Activated CD8-positive, alpha-beta T cell treated with anti-CD3 and anti-CD28 coated beads, Interleukin-2, amount 10 ng/mL, durations not matched to agents 7 days and 5 days (primary cell): ENCODE measurements around the gene RAC2. TPM values are rescaled to one million over a fixed set of nuclear protein-coding genes. Genes with fewer than 3 reads are reported as not detected.

Experiments
- ATAC-seq: fragments of 150-1000 bp; cut with Tn5 transposase; one replicate; pipeline ENCODE4 v1.10.0; 2021; ENCODE audit warnings: moderate library complexity
- CTCF ChIA-PET: fragments of 350-600 bp; sonication (Branson Sonifier 250); formaldehyde crosslinking; loops from one replicate; lab custom pipeline; 2021; ENCODE audit warnings: antibody characterized with exemption; lab: Charles Lee
- POLR2A ChIA-PET: fragments of 350-600 bp; sonication (Branson Sonifier 250); formaldehyde crosslinking; loops from one replicate; lab custom pipeline; 2021; ENCODE audit warnings: antibody characterized with exemption; lab: Charles Lee
- DNase-seq: peaks from one replicate; pipeline ENCODE4 v3.0.0-alpha.2; 2020
- H3K27ac Mint-ChIP-seq: one replicate; pipeline ENCODE4 v1.8.0; 2021; ENCODE audit warnings: mild to moderate bottlenecking, mixed read lengths
- H3K27me3 Mint-ChIP-seq: one replicate; pipeline ENCODE4 v1.8.0; 2021; ENCODE audit warnings: low read depth, mixed read lengths
- H3K36me3 Mint-ChIP-seq: one replicate; pipeline ENCODE4 v1.8.0; 2021; ENCODE audit warnings: low read depth, mixed read lengths
- H3K4me1 Mint-ChIP-seq: one replicate; pipeline ENCODE4 v1.8.0; 2021; ENCODE audit warnings: low read depth, mixed read lengths
- H3K4me3 Mint-ChIP-seq: one replicate; pipeline ENCODE4 v1.8.0; 2021; ENCODE audit warnings: mild to moderate bottlenecking, mixed read lengths
- H3K9me3 Mint-ChIP-seq: one replicate; pipeline ENCODE4 v1.8.0; 2022; ENCODE audit warnings: mixed read lengths; ENCODE audit not compliant: insufficient read depth
- total RNA-seq, 2 experiments: library from RNA; stranded (reverse); gene quantifications; one replicate each; pipeline ENCODE4 v1.2.3, GENCODE V29; 2021

RAC2 gene
- total RNA-seq, 2 experiments from 2014 or later: 1,167 to 1,252 TPM

DNA sequence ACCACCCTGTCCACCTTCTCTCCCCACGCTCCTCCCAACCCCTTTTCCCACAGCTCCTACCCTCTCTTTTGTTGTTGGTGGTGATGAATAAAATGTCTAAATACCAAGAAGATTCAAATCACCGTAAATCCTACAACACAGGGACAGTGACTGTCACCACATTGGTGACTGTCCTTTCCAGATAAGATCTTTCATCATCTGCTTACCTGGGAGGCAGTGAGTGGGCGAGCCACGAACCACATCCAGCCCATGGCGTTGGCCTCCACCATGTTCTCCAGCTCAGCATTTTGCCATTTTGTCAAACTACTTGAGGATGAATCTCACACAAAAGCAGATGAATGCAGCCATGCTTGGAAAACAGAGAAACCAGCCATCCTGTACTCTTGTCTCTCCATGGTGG, 31.6 kb upstream of the RAC2 start:
- H3K9me3 Mint-ChIP-seq: no peaks in the 10 kb centered on the region
- H3K4me3 Mint-ChIP-seq: no peak overlapping the region
- peaks cover 9% of the 10 kb centered on the region for H3K27me3 Mint-ChIP-seq
- POLR2A ChIA-PET: interaction anchor here (0.9 to 1.3 kb wide), 3 partner anchors 29 to 34 kb away, joined by 3 to 8 read pairs (median 4); no protein-coding TSS in a partner anchor
- ATAC-seq: peak; percentile 45
- H3K36me3 Mint-ChIP-seq: no peaks in the 10 kb centered on the region
- peak overlapping the region; percentile 78 for H3K27ac Mint-ChIP-seq
- CTCF ChIA-PET: interaction anchor here (1.1 to 1.8 kb wide), 5 partner anchors 8 to 76 kb away, joined by 3 to 8 read pairs (median 4); no protein-coding TSS in a partner anchor
- H3K4me1 Mint-ChIP-seq: peaks cover 68% of the 10 kb centered on the region
- DNase-seq: peak; percentile 59

DNA sequence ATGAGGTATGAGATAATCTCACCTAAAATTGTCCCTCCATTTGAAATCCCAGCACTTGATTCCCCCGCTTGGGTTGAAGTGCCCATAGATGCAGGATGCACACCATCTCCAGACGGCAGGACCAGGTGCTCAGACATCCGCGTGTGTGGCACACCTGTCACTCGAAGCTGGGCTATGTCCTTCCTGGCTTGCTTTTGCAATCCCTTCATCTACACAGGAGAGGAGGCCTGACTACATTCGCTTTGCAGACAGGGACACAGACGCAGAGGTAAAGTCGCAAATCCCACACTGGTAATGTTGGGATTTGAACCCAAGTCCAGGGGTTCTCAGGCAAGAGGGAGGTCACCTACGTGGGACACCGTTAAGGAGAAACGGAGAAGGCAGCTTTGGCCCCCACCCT, 31.1 kb upstream of the RAC2 start:
- ATAC-seq (no peak), DNase-seq (no peak)
- peaks cover 13% of the 10 kb centered on the region for H3K27me3 Mint-ChIP-seq
- peaks cover 68% of the 10 kb centered on the region for H3K4me1 Mint-ChIP-seq
- POLR2A ChIA-PET: interaction anchor here (0.6 to 1.3 kb wide), 4 partner anchors 30 to 789 kb away, joined by 3 to 8 read pairs (median 4); no protein-coding TSS in a partner anchor
- no peaks in the 10 kb centered on the region for H3K9me3 Mint-ChIP-seq
- CTCF ChIA-PET: interaction anchor here (1.1 to 1.8 kb wide), 4 partner anchors 7 to 75 kb away, joined by 3 to 8 read pairs (median 5); no protein-coding TSS in a partner anchor
- peak overlapping the region; percentile 36 for H3K27ac Mint-ChIP-seq
- H3K4me3 Mint-ChIP-seq: no peak overlapping the region
- no peaks in the 10 kb centered on the region for H3K36me3 Mint-ChIP-seq

DNA sequence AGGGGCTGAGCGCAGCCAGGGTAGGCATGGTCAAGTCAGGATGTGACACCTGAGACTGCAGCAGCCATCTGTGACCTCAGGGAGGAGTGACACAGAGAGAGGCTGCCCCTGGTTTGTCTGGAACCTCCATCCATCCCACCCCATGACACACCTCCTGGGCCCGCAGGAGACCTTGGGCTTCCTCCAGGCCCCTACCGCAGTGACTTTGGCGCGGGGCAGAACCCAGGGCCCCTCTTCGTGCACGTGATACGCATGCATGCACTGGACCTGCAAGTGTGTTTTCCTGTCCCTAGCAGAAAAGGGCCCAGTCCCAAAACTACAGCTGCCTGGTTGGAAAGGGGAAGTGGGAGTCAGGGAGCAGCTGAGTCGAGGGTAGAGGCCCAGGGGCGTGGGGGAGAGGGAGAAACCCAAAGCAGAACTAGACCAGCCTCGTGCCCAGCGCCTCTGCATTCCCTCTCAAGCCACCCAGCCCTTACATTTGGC, 30.4 kb upstream of the RAC2 start:
- Mint-ChIP-seq H3K4me1 (peaks cover 68% of the 10 kb centered on the region), H3K9me3 (no peaks in the 10 kb centered on the region), H3K27me3 (peaks cover 15% of the 10 kb centered on the region), H3K4me3 (no peak overlapping the region), H3K36me3 (no peaks in the 10 kb centered on the region), H3K27ac (peak overlapping the region; percentile 44)
- POLR2A ChIA-PET: no interaction called here
- DNase-seq (no peak), ATAC-seq (no peak)
- CTCF ChIA-PET: interaction anchor here (1.7 to 5.9 kb wide), 3 partner anchors 13 to 14 kb away, joined by 4 to 41 read pairs (median 6); no protein-coding TSS in a partner anchor

DNA sequence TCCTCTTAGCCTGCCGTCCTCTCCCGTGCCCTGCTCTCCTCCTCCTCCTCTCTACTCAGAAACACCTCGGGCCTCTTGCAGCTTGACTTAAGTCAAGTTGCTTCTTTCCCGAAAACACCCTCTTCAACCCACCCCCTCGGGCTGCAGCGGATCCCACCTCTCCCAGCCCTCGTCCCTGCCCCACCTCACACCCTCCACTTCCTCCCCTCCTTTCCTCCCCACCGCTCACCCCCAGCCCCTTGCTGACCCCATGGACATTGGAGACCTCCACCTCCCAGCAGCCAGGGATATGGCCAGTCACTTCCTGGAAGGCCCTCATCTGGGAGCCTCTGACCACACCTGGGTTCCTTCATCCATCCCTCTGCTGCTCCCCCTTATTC, 29.8 kb upstream of the RAC2 start:
- no peak overlapping the region for H3K4me3 Mint-ChIP-seq
- no peak for DNase-seq
- no peaks in the 10 kb centered on the region for H3K9me3 Mint-ChIP-seq
- H3K36me3 Mint-ChIP-seq: no peaks in the 10 kb centered on the region
- POLR2A ChIA-PET: interaction anchor here (0.9 to 1.4 kb wide), 3 partner anchors 11 to 36 kb away, joined by 3 to 5 read pairs (median 5); no protein-coding TSS in a partner anchor
- CTCF ChIA-PET: interaction anchor here (1.4 to 5.9 kb wide), 2 partner anchors 13 to 29 kb away, joined by 4 to 41 read pairs; no protein-coding TSS in a partner anchor
- H3K4me1 Mint-ChIP-seq: peaks cover 65% of the 10 kb centered on the region
- ATAC-seq: no peak
- H3K27me3 Mint-ChIP-seq: peaks cover 16% of the 10 kb centered on the region
- peak overlapping the region; percentile 43 for H3K27ac Mint-ChIP-seq

DNA sequence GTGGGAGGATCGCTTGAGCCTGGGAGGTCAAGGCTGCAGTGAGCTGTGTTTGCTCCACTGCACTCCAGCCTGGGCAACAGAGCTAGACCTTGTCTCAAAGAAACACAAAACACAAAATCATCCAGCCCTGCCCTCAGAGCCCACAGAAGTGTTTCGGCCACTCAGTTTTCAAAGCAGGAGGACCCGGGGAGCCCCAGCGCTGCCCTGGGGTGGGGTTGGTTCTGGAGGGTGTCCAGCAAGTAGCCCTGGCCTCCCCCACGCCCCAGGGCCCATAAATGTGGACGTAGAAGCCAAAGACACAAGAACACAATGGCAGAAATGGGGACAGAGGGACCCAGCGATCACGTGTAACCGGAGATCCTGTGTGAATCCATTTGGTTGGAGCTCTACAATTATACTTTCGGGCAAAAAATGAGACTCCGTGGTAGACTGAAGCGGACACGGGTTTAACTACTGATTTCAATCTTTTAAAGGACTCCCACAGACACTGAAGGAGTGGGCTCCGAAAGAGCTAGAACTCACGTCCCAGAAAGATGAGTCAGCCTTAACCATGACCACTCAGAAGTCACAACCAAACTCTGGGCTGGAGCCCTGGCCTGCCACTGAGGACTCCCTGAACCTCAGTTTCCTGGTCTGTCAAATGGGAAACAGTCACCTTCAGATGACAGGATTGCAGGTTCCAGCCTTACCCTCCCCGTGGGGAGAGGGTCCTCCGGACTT, 29.2 kb upstream of the RAC2 start:
- Mint-ChIP-seq H3K4me3 (no peak overlapping the region), H3K36me3 (no peaks in the 10 kb centered on the region), H3K27ac (peak overlapping the region; percentile 43), H3K27me3 (peaks cover 10% of the 10 kb centered on the region), H3K9me3 (no peaks in the 10 kb centered on the region), H3K4me1 (peaks cover 59% of the 10 kb centered on the region)
- DNase-seq: peak; percentile 43
- ChIA-PET CTCF (interaction anchor here (1.4 to 5.9 kb wide), 2 partner anchors 13 to 29 kb away, joined by 4 to 41 read pairs; no protein-coding TSS in a partner anchor), POLR2A (interaction anchor here (0.7 to 1.4 kb wide), 5 partner anchors 11 to 37 kb away, joined by 3 to 5 read pairs (median 4); partner anchors contain the start of gene RAC2)
- ATAC-seq: peak; percentile 63

DNA sequence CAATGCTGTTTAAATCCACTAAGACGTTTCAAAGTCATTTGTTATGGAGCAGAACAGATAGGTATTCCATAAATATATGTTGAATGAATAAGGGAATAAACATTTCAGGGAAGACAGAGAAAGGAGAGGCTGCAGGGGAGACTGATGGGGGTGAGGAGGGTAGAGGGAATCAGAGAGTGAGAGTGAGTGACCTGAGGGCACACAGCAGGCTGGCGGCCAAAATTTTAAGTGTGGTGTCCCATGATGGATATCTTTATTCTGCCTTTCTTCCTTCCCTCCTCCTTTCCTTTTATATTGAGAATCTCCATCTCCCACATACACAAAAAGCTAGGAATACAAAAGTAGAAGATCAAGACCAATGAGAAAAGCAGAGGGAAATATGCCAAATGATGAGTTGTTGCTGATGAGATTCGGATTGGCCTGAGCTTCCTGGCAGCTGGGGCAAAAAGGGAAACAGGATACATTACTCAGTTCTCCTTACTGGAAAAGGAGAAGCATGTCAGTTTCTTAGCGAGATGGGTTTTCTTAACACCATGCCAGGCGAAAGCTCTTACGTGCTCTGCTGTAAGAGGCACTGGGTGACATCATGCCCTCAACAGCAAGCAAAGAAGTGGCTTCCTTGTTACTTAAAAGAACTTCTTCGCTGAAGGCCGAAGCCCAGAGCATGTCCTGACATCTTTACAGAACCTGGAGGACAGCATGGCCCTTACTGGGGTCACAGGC, 27.0 kb upstream of the RAC2 start:
- Mint-ChIP-seq H3K9me3 (no peaks in the 10 kb centered on the region), H3K36me3 (no peaks in the 10 kb centered on the region), H3K27me3 (peaks cover 10% of the 10 kb centered on the region), H3K27ac (no peak overlapping the region), H3K4me1 (peaks cover 64% of the 10 kb centered on the region), H3K4me3 (no peak overlapping the region)
- DNase-seq: no peak
- ATAC-seq: no peak
- CTCF ChIA-PET: interaction anchor here (1.2 to 5.9 kb wide), 4 partner anchors 9 to 45 kb away, joined by 3 to 41 read pairs (median 14); no protein-coding TSS in a partner anchor
- POLR2A ChIA-PET: interaction anchor here (0.7 to 1.1 kb wide), 4 partner anchors 10 to 29 kb away, joined by 3 to 6 read pairs (median 4); partner anchors contain the start of gene CYTH4

DNA sequence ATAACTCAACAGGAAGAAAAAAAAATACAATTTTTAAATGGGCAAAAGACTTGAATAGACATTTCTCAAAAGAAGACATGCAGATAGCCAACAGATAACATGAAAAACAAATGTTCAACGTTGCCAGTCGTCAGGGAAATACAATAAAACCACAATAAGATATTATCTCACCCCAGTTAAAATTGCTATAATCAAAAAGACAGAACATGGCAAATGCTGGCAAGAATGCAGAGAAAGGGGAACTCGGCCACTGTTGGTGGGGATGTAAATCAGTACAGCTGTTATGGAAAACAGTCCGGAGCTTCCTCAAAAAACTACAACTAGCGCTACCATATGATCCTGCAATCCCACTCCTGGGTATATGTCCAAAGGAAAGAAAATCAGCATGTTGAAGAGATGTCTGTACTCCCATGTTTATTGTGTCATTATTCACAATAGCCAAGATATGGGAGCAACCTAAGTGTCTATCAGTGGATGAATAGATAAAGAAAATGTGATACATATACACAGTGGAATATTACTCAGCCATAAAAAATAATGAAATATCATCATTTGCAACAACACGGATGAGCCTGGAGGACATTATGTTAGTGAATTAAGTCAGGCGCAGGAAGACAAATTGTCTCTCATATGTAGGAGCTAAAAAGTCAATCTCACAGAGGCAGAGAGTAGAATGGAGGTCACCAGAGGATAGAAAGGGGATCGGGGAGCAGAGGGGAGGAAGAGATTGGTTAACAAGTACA, 26.0 kb upstream of the RAC2 start:
- POLR2A ChIA-PET: interaction anchor here (0.7 to 1.2 kb wide), 4 partner anchors 11 to 27 kb away, joined by 3 to 4 read pairs (median 3); no protein-coding TSS in a partner anchor
- Mint-ChIP-seq H3K36me3 (no peaks in the 10 kb centered on the region), H3K27me3 (peaks cover 10% of the 10 kb centered on the region), H3K27ac (no peak overlapping the region), H3K4me3 (no peak overlapping the region), H3K4me1 (peaks cover 59% of the 10 kb centered on the region), H3K9me3 (no peaks in the 10 kb centered on the region)
- CTCF ChIA-PET: interaction anchor here (1.2 to 5.9 kb wide), 3 partner anchors 10 to 46 kb away, joined by 3 to 41 read pairs (median 25); no protein-coding TSS in a partner anchor
- ATAC-seq (no peak), DNase-seq (no peak)

DNA sequence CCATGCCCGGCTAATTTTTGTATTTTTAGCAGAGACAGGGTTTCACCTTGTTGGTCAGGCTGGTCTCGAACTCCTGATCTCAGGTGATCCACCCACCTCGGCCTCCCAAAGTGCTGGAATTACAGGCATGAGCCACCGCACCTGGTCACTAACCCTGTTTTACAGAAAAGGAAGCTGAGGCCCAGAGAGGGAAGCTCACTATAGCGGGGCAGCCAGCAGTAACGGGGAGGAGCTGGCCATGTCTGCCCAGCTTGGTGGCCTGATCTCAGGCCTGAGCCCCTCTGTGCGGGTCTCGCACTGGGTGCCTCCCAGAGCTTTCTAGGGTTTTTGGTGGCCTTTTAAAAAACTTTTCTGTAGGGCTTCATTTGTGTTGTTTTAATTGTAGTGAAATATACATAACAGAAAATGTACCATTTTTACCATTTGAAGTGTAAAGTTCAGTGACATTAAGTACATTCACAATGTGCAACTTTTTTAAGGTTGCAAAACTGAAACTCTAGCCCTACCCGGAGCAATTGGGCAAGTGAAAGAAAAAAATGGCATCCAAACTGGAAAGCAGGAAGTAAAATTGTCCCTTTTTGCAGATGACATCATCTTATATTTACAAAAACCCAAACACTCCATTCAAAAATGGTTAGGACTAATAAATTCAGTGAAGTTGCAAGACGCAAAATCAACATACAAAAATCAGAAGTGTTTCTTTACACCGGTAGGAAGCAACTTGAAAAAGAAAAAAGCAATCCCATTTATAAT, 23.8 kb upstream of the RAC2 start:
- Mint-ChIP-seq H3K27me3 (peaks cover 12% of the 10 kb centered on the region), H3K36me3 (peaks cover 6% of the 10 kb centered on the region), H3K27ac (peak overlapping the region; percentile 86), H3K9me3 (peaks cover 5% of the 10 kb centered on the region), H3K4me3 (peak overlapping the region; percentile 76), H3K4me1 (peaks cover 37% of the 10 kb centered on the region)
- DNase-seq (no peak), ATAC-seq (no peak)
- ChIA-PET CTCF (interaction anchor here (0.7 to 4.9 kb wide), 35 partner anchors 8 to 299 kb away, joined by 3 to 29 read pairs (median 5); partner anchors contain the start of genes CYTH4, ELFN2 and RAC2), POLR2A (interaction anchor here (0.5 to 2.0 kb wide), 10 partner anchors 19 to 190 kb away, joined by 3 to 12 read pairs (median 4); partner anchors contain the start of gene RAC2)

DNA sequence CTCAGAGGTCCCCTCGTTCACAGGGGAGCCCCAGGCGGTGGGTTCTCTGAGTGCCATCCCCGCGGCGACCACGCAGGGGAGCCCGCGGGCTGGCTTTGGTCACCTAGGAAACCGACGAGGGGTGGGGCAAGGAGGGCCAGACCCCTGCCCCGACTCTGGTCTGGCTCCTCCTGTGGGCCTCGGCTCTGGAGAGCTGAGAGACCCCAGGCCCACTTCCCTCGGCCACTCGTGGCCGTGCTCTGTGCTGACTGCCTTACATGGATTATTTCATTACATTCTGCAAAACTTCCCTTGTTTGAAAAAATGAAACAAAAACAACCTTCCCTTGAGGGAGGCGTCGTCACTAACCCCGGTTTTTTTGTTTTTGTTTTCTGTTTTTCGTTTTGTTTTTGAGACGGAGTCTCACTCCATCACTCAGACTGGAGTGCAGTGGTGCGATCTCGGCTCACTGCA, 23.1 kb upstream of the RAC2 start:
- H3K9me3 Mint-ChIP-seq: peaks cover 5% of the 10 kb centered on the region
- peak; percentile 79 for DNase-seq
- H3K36me3 Mint-ChIP-seq: peaks cover 6% of the 10 kb centered on the region
- ChIA-PET POLR2A (interaction anchor here (0.9 to 2.0 kb wide), 8 partner anchors 16 to 190 kb away, joined by 3 to 12 read pairs (median 5); partner anchors contain the start of genes CYTH4 and RAC2), CTCF (interaction anchor here (0.7 to 4.9 kb wide), 33 partner anchors 8 to 300 kb away, joined by 3 to 29 read pairs (median 5); partner anchors contain the start of genes CYTH4, ELFN2 and RAC2)
- H3K4me1 Mint-ChIP-seq: peaks cover 37% of the 10 kb centered on the region
- peak overlapping the region; percentile 86 for H3K27ac Mint-ChIP-seq
- ATAC-seq: peak; percentile 85
- H3K27me3 Mint-ChIP-seq: peaks cover 12% of the 10 kb centered on the region
- H3K4me3 Mint-ChIP-seq: peak overlapping the region; percentile 76
